Spleen (tissue), 7 donors: Measurements from ENCODE around the gene ALMS1.

ENCODE experiments used
- CTCF ChIP-seq, 11 experiments: fragments of 200-600 bp in 7 of 11; fragments of 450-650 bp in 4 of 11; sonication (generic) in 4 of 11; IDR thresholded peaks in 8 of 11; conservative IDR thresholded peaks in 3 of 11; 1 replicate in 7 of 11; 2 replicates in 4 of 11; pipeline versions ENCODE4 v1.4.0 to v1.8.0; 2016 to 2021; ENCODE audit warnings: antibody characterized with exemption in 11 of 11, inconsistent platforms in 4 of 11, mild to moderate bottlenecking in 1 of 11
- POLR2A ChIP-seq, 3 donors: fragments of 450-650 bp; IDR thresholded peaks; one replicate each; pipeline ENCODE4 v1.5.1; 2017; ENCODE audit warnings: antibody characterized with exemption in 3 of 3, mild to moderate bottlenecking in 1 of 3
- POLR2AphosphoS5 ChIP-seq, 3 donors: sonication (generic); formaldehyde crosslinking; IDR thresholded peaks; one replicate each; pipeline ENCODE4 v1.5.1; 2017; ENCODE audit warnings: antibody characterized with exemption in 3 of 3
- donor health status: DM: no; HTN: no; CAD: no; lungs with moderate emphysema.
- donor health status: DM: no; HTN: no; CAD: no.
- donor health status: DM: no; HTN: no; CAD: no.

- TF ChIP-seq CTCF (IDR thresholded peaks at IDR 0.05 in 8 of 11, conservative IDR thresholded peaks at IDR 0.05 in 3 of 11) (no peak), POLR2AphosphoS5 (IDR thresholded peaks at IDR 0.05) (no peak), POLR2A (IDR thresholded peaks at IDR 0.05) (no peak)
These were observed 130.4 kb downstream of the ALMS1 start for GRCh38 chr2:73516033-73516432.
